ENCODE results near the gene COL13A1.

The COL13A1 gene

DNA sequence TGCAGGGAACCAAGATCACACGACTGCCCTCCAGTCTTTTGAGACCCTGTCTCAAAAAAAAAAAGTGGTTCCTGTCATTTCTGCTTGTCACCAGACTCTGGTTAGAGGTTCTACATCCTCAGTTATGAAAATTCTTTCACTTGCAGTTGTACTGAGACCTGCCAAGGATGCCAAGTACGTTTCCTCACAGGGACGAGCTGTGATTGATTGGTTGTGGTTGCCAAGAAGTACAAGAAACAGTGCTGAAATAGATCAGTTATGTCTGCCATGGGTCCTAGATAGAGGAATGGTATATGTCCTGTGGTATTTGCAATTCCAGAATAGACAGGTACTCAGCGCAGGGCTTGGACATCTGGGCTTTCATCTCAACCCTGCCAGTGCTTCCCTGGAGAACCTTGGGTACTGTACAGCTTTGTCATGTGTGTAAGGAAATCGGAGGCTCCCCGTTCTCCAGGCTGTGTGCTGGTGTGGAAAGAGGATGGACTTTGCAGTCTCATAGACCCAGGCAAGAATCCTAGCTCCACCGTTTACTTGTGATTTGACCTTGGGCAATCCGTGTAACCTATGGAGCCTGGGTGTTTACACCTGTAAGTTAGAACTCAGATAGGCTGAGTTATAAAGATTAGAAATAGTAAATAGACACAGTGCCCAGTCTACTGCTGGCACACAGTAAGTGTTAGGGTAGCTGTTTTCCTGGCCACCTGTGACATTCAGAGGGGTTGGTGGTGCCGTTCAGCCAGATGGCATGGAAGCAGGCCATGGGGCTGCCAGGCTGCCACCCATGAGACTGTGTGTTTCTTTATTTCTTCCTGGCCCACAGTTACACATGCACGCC is 53.0 kb downstream of the COL13A1 start:
- no peaks in the 10 kb centered on the region for H3K27me3 Mint-ChIP-seq (ENCODE audit: low read depth)
- no peaks in the 10 kb centered on the region for H3K36me3 Mint-ChIP-seq (ENCODE audit: low read depth)
- H3K27ac Mint-ChIP-seq: no peak overlapping the region
- no peak overlapping the region for H3K4me3 Mint-ChIP-seq
- H3K9me3 Mint-ChIP-seq: no peaks in the 10 kb centered on the region
- H3K4me1 Mint-ChIP-seq (ENCODE audit: low read depth): no peaks in the 10 kb centered on the region

DNA sequence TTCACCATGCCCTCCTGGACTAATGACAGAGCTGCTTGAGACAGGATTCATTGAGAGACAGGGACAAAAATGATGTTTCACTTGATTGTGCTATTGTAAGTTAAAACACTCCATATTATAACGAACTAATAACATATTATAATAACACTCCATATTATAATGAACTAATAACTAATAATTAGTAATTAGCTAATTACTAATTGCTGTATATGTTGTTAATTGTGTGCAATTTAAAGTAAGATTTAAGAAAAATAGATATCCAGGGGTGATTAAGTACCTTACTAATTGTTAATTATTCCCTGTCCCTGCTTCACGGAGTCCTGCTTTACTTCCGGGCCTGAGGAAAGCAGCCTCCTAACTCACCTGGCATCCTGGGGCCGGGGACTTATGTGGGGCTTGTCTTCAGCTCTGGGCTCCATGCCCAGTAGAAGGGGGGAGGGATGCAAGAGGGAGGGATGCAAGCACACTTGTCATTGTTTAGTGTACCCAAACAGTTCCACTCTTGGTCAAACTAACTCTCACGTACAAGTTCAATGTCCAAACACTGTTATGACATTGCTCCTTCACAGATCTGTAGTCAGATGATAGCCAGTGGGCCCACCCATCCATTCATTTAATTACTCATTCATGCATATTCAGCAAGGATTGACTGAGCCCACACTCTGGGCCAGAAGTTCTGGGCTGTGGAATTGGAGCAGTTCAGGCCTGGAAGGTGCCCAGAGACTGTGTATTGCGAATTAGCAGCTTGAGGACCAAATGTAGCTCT is 53.8 kb downstream of the COL13A1 start:
- Mint-ChIP-seq H3K9me3 (no peaks in the 10 kb centered on the region), H3K36me3 (ENCODE audit: low read depth) (no peaks in the 10 kb centered on the region), H3K4me1 (ENCODE audit: low read depth) (no peaks in the 10 kb centered on the region), H3K27me3 (ENCODE audit: low read depth) (no peaks in the 10 kb centered on the region), H3K27ac (no peak overlapping the region), H3K4me3 (no peak overlapping the region)

DNA sequence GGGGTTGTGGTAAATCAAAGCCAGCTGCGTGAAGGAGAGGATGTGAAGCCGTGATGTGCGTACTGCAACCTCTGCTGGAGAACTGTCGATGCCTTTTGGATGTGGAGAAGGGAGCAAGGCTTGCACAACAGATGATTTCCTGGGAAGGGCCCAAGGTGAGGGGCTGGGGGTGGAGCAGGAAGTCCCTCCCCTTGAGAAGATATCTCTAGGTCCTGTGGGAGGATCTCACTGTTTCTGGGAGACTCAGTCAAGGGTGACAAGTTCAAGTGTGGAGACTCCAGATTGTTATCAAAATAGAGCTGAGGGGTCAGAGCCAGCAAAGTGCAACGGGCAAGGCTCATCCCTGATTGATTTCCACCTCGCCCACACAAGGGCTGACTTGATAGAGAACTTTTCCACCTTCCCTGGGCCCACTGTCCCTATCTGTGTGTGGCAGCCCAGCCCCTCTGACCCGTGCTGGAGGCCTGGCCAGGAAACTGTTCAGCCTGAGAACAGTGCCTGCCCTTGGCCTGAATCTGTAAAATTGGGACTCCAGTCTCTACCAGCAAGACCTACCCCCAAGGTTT is 55.0 kb downstream of the COL13A1 start:
- no peaks in the 10 kb centered on the region for H3K27me3 Mint-ChIP-seq (ENCODE audit: low read depth)
- no peak overlapping the region for H3K4me3 Mint-ChIP-seq
- H3K4me1 Mint-ChIP-seq (ENCODE audit: low read depth): peaks cover 2% of the 10 kb centered on the region
- H3K9me3 Mint-ChIP-seq: no peaks in the 10 kb centered on the region
- H3K27ac Mint-ChIP-seq: no peak overlapping the region
- no peaks in the 10 kb centered on the region for H3K36me3 Mint-ChIP-seq (ENCODE audit: low read depth)

DNA sequence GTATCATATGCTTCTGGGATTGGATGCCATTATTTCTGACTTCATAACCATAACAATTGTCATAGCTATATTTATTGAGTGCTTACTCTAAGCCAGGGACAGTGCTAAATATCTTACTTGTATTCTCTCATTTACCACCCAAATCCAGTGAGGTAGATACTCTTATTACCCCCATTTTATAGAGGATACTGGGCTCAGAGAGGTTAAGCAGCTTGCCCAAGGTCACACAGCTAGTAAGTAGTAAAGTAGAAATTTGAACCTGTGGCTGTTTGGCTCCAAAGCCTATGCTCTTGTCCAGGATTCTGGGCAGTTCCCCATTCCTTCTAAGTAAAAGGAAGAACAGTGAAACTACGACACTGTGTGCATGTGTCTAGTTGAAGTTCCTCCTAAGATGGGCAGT is 56.5 kb downstream of the COL13A1 start:
- H3K27me3 Mint-ChIP-seq (ENCODE audit: low read depth): no peaks in the 10 kb centered on the region
- H3K27ac Mint-ChIP-seq: no peak overlapping the region
- no peaks in the 10 kb centered on the region for H3K36me3 Mint-ChIP-seq (ENCODE audit: low read depth)

DNA sequence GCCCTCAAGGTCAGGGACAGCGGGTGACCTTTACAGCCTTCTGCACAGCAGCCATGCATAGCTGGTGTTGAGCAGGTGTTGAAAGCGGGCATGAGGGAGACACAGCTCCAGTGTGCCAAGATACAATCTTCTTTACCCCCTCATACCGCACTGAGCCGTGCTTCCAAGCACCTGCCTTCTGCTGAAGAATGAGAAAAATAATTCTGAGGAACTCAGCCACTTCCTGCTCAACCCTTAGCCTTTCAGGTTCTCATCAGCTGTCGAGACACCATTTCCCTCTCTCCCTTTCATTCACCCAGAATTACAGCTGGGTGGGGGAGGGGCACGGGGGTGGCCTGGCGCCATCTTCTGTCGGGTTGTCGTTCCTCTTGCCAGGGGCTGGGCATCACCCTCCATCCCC is 58.6 kb downstream of the COL13A1 start:
- Mint-ChIP-seq H3K27ac (no peak overlapping the region), H3K4me3 (no peak overlapping the region), H3K27me3 (ENCODE audit: low read depth) (no peaks in the 10 kb centered on the region), H3K4me1 (ENCODE audit: low read depth) (peaks cover 3% of the 10 kb centered on the region), H3K36me3 (ENCODE audit: low read depth) (no peaks in the 10 kb centered on the region), H3K9me3 (no peaks in the 10 kb centered on the region)

More for the DNA sequence above, 56.5 kb downstream of the COL13A1 start:
- peaks cover 3% of the 10 kb centered on the region for H3K4me1 Mint-ChIP-seq (ENCODE audit: low read depth)
- H3K4me3 Mint-ChIP-seq: no peak overlapping the region
- no peaks in the 10 kb centered on the region for H3K9me3 Mint-ChIP-seq

DNA sequence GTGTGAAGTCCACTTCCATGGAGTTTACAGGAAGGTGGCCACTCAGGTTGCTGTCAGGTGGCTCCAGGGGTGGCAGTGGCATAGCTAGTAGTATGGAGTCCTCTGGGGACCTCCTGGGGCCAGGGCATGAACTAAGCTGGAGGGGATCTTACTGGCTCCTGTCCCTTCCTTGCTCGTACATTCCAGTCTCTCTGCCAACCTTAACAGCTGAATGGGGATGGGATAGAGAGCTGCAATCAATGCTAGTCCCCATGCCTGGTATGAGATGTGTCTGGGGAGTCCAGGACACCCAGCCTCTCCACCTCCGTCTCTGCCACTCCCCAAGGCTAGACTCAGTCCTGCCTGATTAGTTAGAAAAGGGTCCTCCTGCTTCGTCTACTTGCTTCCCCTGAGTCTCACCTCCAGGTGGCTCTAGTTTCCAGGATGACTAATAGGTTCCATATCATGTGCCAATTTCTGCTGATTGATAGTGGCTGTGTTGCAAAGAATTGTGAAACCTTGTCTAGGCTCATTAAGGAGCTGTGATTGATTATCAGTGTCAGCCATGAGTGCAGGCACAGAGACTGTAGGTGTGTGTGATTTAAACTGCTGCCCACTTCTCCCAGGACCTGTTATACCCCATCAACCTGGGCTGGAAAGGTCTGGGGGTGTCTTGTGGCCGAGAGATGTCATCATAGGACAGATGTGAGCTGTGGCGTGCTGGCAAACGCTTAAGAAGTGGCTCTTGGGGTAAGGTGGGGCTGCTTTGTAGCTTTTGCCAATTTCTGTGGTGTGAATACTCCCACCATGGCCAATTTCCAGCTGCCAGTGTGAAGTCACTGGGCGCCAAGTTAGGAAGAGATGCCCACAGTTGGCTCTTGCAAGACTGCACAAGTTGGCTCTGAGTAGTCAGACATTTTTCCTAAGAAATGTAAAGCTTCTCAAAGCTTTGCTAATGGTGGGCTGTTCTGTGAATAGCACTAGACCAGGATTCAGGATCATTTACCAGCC is 59.8 kb downstream of the COL13A1 start:
- Mint-ChIP-seq H3K27me3 (ENCODE audit: low read depth) (no peaks in the 10 kb centered on the region), H3K36me3 (ENCODE audit: low read depth) (no peaks in the 10 kb centered on the region), H3K9me3 (no peaks in the 10 kb centered on the region), H3K27ac (no peak overlapping the region), H3K4me1 (ENCODE audit: low read depth) (peaks cover 3% of the 10 kb centered on the region), H3K4me3 (no peak overlapping the region)

DNA sequence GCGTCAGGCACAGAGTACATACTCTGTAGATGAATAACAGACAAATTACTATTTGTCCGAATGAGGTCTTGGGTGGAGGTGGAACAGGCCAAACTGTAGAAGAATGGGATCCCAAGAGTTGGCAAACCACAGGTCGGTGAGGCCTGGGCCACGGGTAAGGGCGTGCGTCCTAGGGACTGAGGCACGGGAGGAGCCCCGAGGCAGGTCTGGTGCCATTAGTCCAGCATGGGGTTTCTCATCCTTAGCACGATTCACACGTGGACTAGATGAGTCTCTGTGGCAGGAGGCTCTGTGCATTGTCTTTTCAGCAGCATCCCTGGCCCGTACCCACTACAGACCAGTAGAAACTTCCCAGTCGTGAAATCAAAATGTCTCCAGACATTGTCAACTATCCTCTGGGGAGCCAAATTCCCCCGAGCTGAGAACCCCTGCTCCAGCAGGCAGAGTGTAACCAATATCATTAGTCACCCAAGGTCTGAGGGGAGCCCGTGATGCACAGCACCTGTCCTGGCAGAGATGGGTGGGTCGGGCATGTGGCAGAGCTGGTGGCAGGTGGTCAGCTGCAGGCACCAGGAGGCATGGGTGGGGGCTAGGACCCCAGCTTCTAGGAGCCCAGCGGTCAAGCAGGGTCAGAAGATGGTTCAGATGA is 61.3 kb downstream of the COL13A1 start:
- Mint-ChIP-seq H3K36me3 (ENCODE audit: low read depth) (no peaks in the 10 kb centered on the region), H3K4me1 (ENCODE audit: low read depth) (peaks cover 3% of the 10 kb centered on the region), H3K4me3 (no peak overlapping the region), H3K27ac (no peak overlapping the region), H3K9me3 (no peaks in the 10 kb centered on the region), H3K27me3 (ENCODE audit: low read depth) (no peaks in the 10 kb centered on the region)

DNA sequence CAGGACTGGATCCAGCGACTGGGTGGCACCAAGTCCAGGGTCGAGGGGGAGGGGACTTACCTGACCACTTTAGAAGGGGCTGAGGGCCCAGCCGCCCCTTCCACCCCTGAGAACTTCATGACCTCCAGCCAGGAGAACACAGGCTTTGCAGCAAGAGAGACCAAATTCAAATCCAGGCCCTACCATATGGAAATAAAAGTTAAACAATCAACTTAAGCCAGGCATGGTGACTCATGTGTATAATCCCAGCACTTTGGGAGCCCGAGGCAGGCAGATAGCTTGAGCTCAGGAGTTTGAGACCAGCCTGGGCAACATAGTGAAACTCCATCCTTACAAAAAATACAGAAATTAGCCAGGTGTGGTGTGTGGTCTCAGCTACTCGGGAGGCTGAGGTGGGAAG is 61.9 kb downstream of the COL13A1 start:
- Mint-ChIP-seq H3K4me3 (no peak overlapping the region), H3K4me1 (ENCODE audit: low read depth) (peaks cover 3% of the 10 kb centered on the region), H3K27ac (no peak overlapping the region), H3K9me3 (no peaks in the 10 kb centered on the region), H3K36me3 (ENCODE audit: low read depth) (no peaks in the 10 kb centered on the region), H3K27me3 (ENCODE audit: low read depth) (no peaks in the 10 kb centered on the region)

DNA sequence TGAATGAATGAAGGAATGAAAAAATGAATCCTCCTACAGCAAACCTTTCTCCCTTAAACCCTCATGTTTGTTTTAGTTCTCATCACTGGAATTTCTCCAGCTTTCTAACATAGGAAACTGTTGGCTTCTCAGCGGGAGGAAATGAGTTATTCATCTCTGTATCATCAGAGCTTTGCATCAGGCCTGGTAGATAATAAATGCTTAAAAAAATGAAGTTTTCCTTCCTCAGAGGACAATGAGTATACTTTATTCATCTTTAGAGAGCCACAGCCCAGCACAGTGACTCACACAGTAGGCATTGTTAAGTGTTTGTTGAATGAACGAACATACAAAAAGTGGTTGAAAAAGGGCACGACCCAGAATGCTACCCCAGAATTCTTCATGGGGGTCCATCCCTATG is 62.6 kb downstream of the COL13A1 start:
- no peaks in the 10 kb centered on the region for H3K27me3 Mint-ChIP-seq (ENCODE audit: low read depth)
- H3K4me3 Mint-ChIP-seq: no peak overlapping the region
- H3K36me3 Mint-ChIP-seq (ENCODE audit: low read depth): no peaks in the 10 kb centered on the region
- H3K9me3 Mint-ChIP-seq: no peaks in the 10 kb centered on the region
- peaks cover 3% of the 10 kb centered on the region for H3K4me1 Mint-ChIP-seq (ENCODE audit: low read depth)
- no peak overlapping the region for H3K27ac Mint-ChIP-seq

DNA sequence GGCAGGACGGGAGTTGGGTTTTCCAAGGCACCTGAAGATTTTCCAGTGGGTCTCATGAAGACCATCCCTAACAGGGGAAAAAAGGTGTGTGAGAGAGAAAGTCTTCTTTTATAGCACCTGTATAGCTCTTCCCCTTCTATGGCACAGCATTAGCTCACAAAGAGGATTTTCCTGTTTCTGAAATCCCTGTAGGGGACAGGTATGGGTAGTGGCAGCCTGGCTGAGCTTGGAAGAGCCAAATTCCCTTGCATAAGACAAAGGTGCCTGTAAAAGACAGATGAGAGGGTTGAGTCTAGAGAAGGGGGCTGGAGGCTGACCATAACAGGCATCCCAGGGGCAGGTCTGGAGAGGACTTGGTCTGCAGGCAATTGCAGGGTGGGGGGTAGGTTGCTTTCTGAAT is 63.7 kb downstream of the COL13A1 start:
- H3K27me3 Mint-ChIP-seq (ENCODE audit: low read depth): no peaks in the 10 kb centered on the region
- H3K27ac Mint-ChIP-seq: no peak overlapping the region

DNA sequence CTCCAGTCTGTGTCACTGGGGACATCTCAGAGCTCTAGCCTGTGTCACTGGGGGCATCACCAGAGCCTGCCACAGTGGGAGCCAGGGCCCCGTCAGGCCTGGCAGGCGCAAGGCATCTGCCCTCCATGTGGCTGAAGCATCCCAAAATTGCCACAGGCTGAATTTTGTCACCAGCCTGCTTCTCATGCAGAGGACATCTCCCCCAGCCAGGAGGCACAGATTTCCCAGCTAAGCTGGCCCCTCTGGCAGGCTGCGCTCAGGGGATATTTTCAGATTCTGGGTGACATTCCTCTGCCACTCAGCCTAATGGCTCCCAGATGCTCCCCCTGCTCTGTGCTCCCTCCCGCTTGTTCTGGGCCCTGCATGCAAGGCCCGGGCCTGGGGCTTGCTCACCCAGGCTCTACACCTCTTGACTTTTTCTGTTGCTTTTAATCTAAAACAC is 64.6 kb downstream of the COL13A1 start:
- Mint-ChIP-seq H3K4me3 (no peak overlapping the region), H3K9me3 (no peaks in the 10 kb centered on the region), H3K4me1 (ENCODE audit: low read depth) (peaks cover 3% of the 10 kb centered on the region), H3K27me3 (ENCODE audit: low read depth) (no peaks in the 10 kb centered on the region), H3K36me3 (ENCODE audit: low read depth) (no peaks in the 10 kb centered on the region), H3K27ac (no peak overlapping the region)

More for the DNA sequence above, 63.7 kb downstream of the COL13A1 start:
- no peaks in the 10 kb centered on the region for H3K9me3 Mint-ChIP-seq
- peaks cover 3% of the 10 kb centered on the region for H3K4me1 Mint-ChIP-seq (ENCODE audit: low read depth)
- no peaks in the 10 kb centered on the region for H3K36me3 Mint-ChIP-seq (ENCODE audit: low read depth)
- H3K4me3 Mint-ChIP-seq: no peak overlapping the region

DNA sequence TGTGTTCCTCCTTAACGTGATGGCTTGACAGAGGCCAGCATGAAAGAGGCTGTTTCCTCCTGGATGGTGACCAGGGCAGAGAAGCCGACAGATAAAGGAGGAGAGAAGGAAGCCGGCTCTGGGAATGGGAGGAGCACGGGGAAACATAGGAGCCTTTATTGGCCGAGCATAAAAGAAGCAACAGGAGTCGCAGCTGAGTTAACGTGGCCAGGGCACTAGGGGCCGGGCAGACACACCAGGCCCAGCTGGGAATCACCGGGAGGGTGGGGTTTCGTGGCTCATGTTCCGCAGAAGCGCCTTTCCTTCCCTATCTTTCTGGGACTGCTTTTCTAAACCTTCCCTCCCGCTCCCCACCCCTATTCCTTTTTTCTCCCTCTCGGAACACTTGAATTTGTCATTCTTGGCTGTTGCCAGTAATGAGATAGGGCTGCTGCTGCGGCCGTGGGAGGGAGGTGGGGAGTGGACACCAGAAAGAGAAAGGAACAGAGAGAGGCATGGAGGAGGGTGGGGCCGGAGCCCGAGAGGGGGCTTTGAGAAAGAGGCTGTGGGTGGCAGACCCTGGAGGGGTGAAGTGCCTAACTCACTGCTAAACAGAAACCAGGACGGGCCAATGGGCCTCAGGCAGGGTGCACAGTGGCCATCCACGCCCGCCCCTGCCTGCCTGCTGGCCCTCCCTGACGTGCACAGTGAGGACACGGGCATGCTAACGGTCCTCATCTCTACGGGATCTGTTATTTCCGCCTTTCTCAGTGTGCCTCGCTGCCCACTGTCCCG is 65.2 kb downstream of the COL13A1 start:
- no peak overlapping the region for H3K27ac Mint-ChIP-seq

More for the DNA sequence above, 65.2 kb downstream of the COL13A1 start:
- H3K27me3 Mint-ChIP-seq (ENCODE audit: low read depth): no peaks in the 10 kb centered on the region
- H3K4me3 Mint-ChIP-seq: no peak overlapping the region
- H3K4me1 Mint-ChIP-seq (ENCODE audit: low read depth): no peaks in the 10 kb centered on the region
- no peaks in the 10 kb centered on the region for H3K9me3 Mint-ChIP-seq
- H3K36me3 Mint-ChIP-seq (ENCODE audit: low read depth): no peaks in the 10 kb centered on the region

Data from T-helper 1 cell treated with Interleukin-12 subunit alpha and Interleukin-12 subunit beta and Interleukin-4 antibody, amounts not matched to agents 30 μg/mL and 1 μg/mL, for 36 hours (primary cell).